HepG2 (cell line): ENCODE measurements around the gene HOXD4. TPM values are rescaled to one million over a fixed set of nuclear protein-coding genes. Genes with fewer than 3 reads are reported as not detected.

Experiments
- AGO2 ChIP-seq: fragments of 200-400 bp; formaldehyde crosslinking; optimal IDR thresholded peaks from 2 replicates; pipeline ENCODE3; 2017; ENCODE audit warnings: mild to moderate bottlenecking, low read depth, low read length, moderate library complexity
- FOXJ3 ChIP-seq: sonication (generic); formaldehyde crosslinking; IDR thresholded peaks from 2 replicates; pipeline ENCODE4 v1.4.0; 2020; ENCODE audit warnings: missing genetic modification reagents, mild to moderate bottlenecking, borderline replicate concordance
- GFI1 ChIP-seq: sonication (generic); formaldehyde crosslinking; IDR thresholded peaks from 2 replicates; pipeline ENCODE4 v1.5.0; 2020; ENCODE audit warnings: missing genetic modification reagents, mild to moderate bottlenecking, borderline replicate concordance
- KLF16 ChIP-seq, 2 experiments: sonication (generic) in 1 of 2; formaldehyde crosslinking in 1 of 2; IDR thresholded peaks; 2 replicates each; pipeline versions ENCODE4 v1.6.1 to v1.8.0; 2016 to 2023; ENCODE audit warnings: missing genetic modification reagents in 2 of 2, missing compliant biosample characterization in 1 of 2
- MXI1 ChIP-seq: IDR thresholded peaks from 3 replicates; pipeline ENCODE4 v1.6.1; 2012; ENCODE audit warnings: low read depth, low read length, inconsistent platforms, borderline replicate concordance
- NFRKB ChIP-seq: fragments of 450-650 bp; IDR thresholded peaks from 2 replicates; pipeline ENCODE4 v1.6.1; 2017
- NKX3-1 ChIP-seq: sonication (generic); formaldehyde crosslinking; IDR thresholded peaks from 2 replicates; pipeline ENCODE4 v1.5.0; 2020; ENCODE audit warnings: missing genetic modification reagents
- RFXAP ChIP-seq: sonication (generic); formaldehyde crosslinking; IDR thresholded peaks from 2 replicates; pipeline ENCODE4 v1.4.0; 2020; ENCODE audit warnings: missing genetic modification reagents, borderline replicate concordance
- ZBTB1 ChIP-seq: sonication (generic); formaldehyde crosslinking; IDR thresholded peaks from 2 replicates; pipeline ENCODE4 v1.4.0; 2020; ENCODE audit warnings: missing genetic modification reagents, borderline replicate concordance
- ZNF441 ChIP-seq: sonication (generic); formaldehyde crosslinking; IDR thresholded peaks from 2 replicates; pipeline ENCODE4 v1.7.0; 2021; ENCODE audit warnings: missing genetic modification reagents, borderline replicate concordance
- ZNF570 ChIP-seq: sonication (generic); formaldehyde crosslinking; IDR thresholded peaks from 2 replicates; pipeline ENCODE4 v1.4.0; 2020; ENCODE audit warnings: mild to moderate bottlenecking, missing genetic modification reagents, borderline replicate concordance
- ZNF589 ChIP-seq: sonication (generic); formaldehyde crosslinking; conservative IDR thresholded peaks from 2 replicates; pipeline ENCODE4 v1.8.0; 2022; ENCODE audit warnings: mild to moderate bottlenecking, moderate library complexity, missing genetic modification reagents
- ZNF782 ChIP-seq: sonication (generic); formaldehyde crosslinking; IDR thresholded peaks from 2 replicates; pipeline ENCODE4 v1.4.0; 2020; ENCODE audit warnings: missing genetic modification reagents, mild to moderate bottlenecking, borderline replicate concordance
- polyA plus RNA-seq, 8 experiments: library from polyadenylated mRNA; depleted of rRNA in 3 of 8; stranded (reverse) in 7 of 8; unstranded in 1 of 8; fragments of >200 nt; fragmentation: Illumina TruSeq in 4 of 8; extraction: Trizol in 4 of 8; gene quantifications; 2 replicates each; pipeline versions ENCODE4 v1.2.1 to v1.2.3, GENCODE V29; 2011 to 2016; ENCODE audit warnings: low read depth in 4 of 8, missing spikeins in 1 of 8, mixed read lengths in 1 of 8; ENCODE audit not compliant: insufficient read depth in 1 of 8
- total RNA-seq, 5 experiments: library from RNA; depleted of rRNA; stranded (reverse); fragments of >200 nt; fragmentation: Illumina TruSeq; extraction: Trizol; gene quantifications; 2 replicates each; pipeline ENCODE4 v1.2.3, GENCODE V29; 2016; ENCODE audit warnings: low read depth in 1 of 5
- TF ChIP-seq, protein P1 (sequence below): sonication (generic); IDR thresholded peaks from 2 replicates; pipeline ENCODE4 v1.6.1; 2016; ENCODE audit warnings: low read depth, borderline replicate concordance
- TF ChIP-seq, protein P2 (sequence below): sonication (generic); formaldehyde crosslinking; conservative IDR thresholded peaks from 2 replicates; pipeline ENCODE4 v1.5.0; 2020; ENCODE audit warnings: missing genetic modification reagents
- TF ChIP-seq, protein P3 (sequence below): sonication (generic); formaldehyde crosslinking; IDR thresholded peaks from 2 replicates; pipeline ENCODE4 v1.4.0; 2020; ENCODE audit warnings: missing genetic modification reagents
- TF ChIP-seq, protein P4 (sequence below): sonication (generic); formaldehyde crosslinking; IDR thresholded peaks from 2 replicates; pipeline ENCODE4 v1.5.1; 2020; ENCODE audit warnings: mild to moderate bottlenecking, moderate library complexity, missing genetic modification reagents
- TF ChIP-seq, protein P5 (sequence below): sonication (generic); formaldehyde crosslinking; IDR thresholded peaks from 2 replicates; pipeline ENCODE4 v1.4.0; 2020; ENCODE audit warnings: mild to moderate bottlenecking, missing genetic modification reagents
- TF ChIP-seq, protein P6 (sequence below): sonication (generic); formaldehyde crosslinking; IDR thresholded peaks from 2 replicates; pipeline ENCODE4 v1.4.0; 2020; ENCODE audit warnings: missing genetic modification reagents

The HOXD4 gene
- total and polyA plus RNA-seq, 2 of the 13 experiments (the other 11 are each of a cell fraction or from before 2014, with no cell fraction given) = not detected

DNA sequence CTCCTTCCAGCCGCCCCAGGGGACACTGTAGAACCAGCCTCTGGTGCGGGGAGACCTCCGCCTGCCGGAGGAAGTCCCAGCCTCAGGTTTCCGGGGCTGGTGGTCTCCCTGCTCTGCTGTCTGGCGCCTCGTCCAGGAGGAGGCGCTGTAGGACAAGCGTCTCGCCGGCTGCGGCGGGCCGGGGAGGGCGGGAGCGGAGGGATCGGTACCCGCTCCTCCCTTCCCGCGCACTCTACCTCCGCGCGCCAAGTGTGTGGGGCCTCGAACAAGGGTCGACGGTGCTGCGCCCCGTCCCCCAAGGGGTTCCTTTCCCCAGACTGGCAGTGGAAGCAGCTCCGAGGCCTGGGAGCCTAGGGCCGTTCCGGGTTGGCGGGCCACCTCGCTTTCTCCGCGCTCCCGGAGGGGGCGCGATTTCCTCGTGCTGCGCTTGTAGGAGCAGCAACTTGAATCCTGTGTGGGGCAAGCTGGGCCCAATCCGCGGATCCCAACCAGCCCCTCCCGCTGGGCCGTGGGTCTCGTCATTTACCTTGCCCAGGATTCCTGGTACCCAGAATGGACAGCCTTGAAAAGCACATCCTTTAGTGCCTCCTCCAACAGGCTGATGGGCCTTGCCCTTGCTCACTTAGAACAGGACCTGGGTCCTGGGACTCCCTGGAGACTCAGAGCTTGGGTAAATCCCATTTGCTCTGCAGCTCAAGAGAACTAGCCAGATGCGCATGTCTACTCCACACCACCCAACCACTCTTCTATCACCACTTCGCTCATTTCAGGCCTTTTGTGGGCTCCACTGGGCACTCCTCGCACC lies 10.6 kb upstream of the HOXD4 start (continued):
- TF ChIP-seq, protein P1, sequence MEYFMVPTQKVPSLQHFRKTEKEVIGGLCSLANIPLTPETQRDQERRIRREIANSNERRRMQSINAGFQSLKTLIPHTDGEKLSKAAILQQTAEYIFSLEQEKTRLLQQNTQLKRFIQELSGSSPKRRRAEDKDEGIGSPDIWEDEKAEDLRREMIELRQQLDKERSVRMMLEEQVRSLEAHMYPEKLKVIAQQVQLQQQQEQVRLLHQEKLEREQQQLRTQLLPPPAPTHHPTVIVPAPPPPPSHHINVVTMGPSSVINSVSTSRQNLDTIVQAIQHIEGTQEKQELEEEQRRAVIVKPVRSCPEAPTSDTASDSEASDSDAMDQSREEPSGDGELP = no peak
- TF ChIP-seq GFI1 (CRISPR knock-in tag) (no peak), RFXAP (no peak), ZNF589 (CRISPR knock-in tag) (no peak), ZNF570 (no peak), ZNF782 (CRISPR knock-in tag) (peak; percentile 66; the same call in 1 of the 2 replicates), NKX3-1 (no peak), KLF16 (CRISPR knock-in tag; IDR thresholded peaks at IDR 0.05) (peak in 1 of 2 experiments; percentile 58; a peak in 1 of 4 replicates), NFRKB (no peak), MXI1 (no peak), ZNF441 (no peak), ZBTB1 (CRISPR knock-in tag) (no peak), FOXJ3 (CRISPR knock-in tag) (no peak; the same call in 1 of the 2 replicates), AGO2 (no peak)
- TF ChIP-seq, protein P2, sequence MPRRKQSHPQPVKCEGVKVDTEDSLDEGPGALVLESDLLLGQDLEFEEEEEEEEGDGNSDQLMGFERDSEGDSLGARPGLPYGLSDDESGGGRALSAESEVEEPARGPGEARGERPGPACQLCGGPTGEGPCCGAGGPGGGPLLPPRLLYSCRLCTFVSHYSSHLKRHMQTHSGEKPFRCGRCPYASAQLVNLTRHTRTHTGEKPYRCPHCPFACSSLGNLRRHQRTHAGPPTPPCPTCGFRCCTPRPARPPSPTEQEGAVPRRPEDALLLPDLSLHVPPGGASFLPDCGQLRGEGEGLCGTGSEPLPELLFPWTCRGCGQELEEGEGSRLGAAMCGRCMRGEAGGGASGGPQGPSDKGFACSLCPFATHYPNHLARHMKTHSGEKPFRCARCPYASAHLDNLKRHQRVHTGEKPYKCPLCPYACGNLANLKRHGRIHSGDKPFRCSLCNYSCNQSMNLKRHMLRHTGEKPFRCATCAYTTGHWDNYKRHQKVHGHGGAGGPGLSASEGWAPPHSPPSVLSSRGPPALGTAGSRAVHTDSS (CRISPR knock-in tag) = no peak
- TF ChIP-seq, protein P3, sequence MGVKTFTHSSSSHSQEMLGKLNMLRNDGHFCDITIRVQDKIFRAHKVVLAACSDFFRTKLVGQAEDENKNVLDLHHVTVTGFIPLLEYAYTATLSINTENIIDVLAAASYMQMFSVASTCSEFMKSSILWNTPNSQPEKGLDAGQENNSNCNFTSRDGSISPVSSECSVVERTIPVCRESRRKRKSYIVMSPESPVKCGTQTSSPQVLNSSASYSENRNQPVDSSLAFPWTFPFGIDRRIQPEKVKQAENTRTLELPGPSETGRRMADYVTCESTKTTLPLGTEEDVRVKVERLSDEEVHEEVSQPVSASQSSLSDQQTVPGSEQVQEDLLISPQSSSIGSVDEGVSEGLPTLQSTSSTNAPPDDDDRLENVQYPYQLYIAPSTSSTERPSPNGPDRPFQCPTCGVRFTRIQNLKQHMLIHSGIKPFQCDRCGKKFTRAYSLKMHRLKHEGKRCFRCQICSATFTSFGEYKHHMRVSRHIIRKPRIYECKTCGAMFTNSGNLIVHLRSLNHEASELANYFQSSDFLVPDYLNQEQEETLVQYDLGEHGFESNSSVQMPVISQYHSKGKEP (CRISPR knock-in tag) = no peak
- TF ChIP-seq, protein P4, sequence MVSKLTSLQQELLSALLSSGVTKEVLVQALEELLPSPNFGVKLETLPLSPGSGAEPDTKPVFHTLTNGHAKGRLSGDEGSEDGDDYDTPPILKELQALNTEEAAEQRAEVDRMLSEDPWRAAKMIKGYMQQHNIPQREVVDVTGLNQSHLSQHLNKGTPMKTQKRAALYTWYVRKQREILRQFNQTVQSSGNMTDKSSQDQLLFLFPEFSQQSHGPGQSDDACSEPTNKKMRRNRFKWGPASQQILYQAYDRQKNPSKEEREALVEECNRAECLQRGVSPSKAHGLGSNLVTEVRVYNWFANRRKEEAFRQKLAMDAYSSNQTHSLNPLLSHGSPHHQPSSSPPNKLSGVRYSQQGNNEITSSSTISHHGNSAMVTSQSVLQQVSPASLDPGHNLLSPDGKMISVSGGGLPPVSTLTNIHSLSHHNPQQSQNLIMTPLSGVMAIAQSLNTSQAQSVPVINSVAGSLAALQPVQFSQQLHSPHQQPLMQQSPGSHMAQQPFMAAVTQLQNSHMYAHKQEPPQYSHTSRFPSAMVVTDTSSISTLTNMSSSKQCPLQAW (CRISPR knock-in tag) = peak; percentile 89
- TF ChIP-seq, protein P5, sequence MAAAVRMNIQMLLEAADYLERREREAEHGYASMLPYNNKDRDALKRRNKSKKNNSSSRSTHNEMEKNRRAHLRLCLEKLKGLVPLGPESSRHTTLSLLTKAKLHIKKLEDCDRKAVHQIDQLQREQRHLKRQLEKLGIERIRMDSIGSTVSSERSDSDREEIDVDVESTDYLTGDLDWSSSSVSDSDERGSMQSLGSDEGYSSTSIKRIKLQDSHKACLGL (CRISPR knock-in tag) = 0 out of 2 replicates have a peak, but pooled peaks have one; percentile 5
- TF ChIP-seq, protein P6, sequence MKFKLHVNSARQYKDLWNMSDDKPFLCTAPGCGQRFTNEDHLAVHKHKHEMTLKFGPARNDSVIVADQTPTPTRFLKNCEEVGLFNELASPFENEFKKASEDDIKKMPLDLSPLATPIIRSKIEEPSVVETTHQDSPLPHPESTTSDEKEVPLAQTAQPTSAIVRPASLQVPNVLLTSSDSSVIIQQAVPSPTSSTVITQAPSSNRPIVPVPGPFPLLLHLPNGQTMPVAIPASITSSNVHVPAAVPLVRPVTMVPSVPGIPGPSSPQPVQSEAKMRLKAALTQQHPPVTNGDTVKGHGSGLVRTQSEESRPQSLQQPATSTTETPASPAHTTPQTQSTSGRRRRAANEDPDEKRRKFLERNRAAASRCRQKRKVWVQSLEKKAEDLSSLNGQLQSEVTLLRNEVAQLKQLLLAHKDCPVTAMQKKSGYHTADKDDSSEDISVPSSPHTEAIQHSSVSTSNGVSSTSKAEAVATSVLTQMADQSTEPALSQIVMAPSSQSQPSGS (CRISPR knock-in tag) = 0 out of 2 replicates have a peak, but pooled peaks have one; percentile 47
